GM19193 (cell line): ENCODE results near the gene IL3RA.
A peak's percentile ranks its signal among the peaks of the same experiment; 100 is the strongest.

ENCODE experiments used
- POLR2A ChIP-seq: IDR thresholded peaks from 4 replicates; pipeline ENCODE4 v1.6.1; 2011; ENCODE audit not compliant: insufficient read depth, insufficient read length; ENCODE audit errors: extremely low read depth

Gene IL3RA

GRCh38 chrX:1423215-1423614 is 86.6 kb downstream of the IL3RA start:
- TF ChIP-seq POLR2A, result no peak

GRCh38 chrX:1424147-1424851 is 87.7 kb downstream of the IL3RA start:
- TF ChIP-seq POLR2A, result peak; percentile 26

GRCh38 chrX:1425381-1425780 is 88.8 kb downstream of the IL3RA start:
- no peak for TF ChIP-seq POLR2A

GRCh38 chrX:1427756-1428155 is 91.2 kb downstream of the IL3RA start:
- TF ChIP-seq POLR2A, result no peak

DNA sequence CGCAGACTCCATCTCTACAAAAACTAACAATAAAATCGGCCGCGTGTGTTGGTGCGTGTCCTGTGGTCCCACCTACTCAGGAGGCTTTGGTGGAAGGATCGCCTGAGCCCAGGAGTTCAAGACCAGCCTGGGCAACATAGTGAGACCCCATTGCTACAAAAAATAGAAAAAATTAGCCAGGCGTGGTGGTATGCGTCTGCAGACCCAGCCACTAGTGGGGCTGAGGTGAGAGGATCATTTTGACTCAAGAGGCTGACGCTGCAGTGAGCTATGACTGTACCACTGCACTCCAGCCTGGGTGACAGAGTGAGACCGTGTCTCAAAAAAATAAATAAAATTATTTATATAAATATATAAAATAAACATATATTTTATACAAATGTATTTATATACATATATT is 93.9 kb downstream of the IL3RA start:
- TF ChIP-seq POLR2A, result no peak
